ENCODE measurements around the gene F11R.
"Not testable (repeated sequence)": the region's sequence is repeated elsewhere in the genome, so short reads cannot be mapped to it uniquely, and the experiment has no call there.

F11R gene

GRCh38 chr1:161020509-161021164 is at the start of gene F11R:
F11R (minus strand) TSS chr1:161021152; CDS start chr1:161021073, 79 bp downstream.
- ATAC-seq (replicated peaks; ENCODE audit: extremely low read depth, poor library complexity, severe bottlenecking) (peak; percentile 30), DNase-seq (ENCODE audit: low spot score in 2 of 2) (no peak)
- peaks cover 43% of the 10 kb centered on the region for H3K4me1 Mint-ChIP-seq
- peaks cover 1% of the 10 kb centered on the region for H3K36me3 Mint-ChIP-seq (ENCODE audit: insufficient read depth)
- H3K4me3 Mint-ChIP-seq = peak within 1 kb of the TSS; percentile 91
- no peaks in the 10 kb centered on the region for H3K9me3 Mint-ChIP-seq
- H3K27ac Mint-ChIP-seq (ENCODE audit: low read depth) = peak within 1 kb of the TSS; percentile 91
- H3K27me3 Mint-ChIP-seq = no peaks in the 10 kb centered on the region

DNA sequence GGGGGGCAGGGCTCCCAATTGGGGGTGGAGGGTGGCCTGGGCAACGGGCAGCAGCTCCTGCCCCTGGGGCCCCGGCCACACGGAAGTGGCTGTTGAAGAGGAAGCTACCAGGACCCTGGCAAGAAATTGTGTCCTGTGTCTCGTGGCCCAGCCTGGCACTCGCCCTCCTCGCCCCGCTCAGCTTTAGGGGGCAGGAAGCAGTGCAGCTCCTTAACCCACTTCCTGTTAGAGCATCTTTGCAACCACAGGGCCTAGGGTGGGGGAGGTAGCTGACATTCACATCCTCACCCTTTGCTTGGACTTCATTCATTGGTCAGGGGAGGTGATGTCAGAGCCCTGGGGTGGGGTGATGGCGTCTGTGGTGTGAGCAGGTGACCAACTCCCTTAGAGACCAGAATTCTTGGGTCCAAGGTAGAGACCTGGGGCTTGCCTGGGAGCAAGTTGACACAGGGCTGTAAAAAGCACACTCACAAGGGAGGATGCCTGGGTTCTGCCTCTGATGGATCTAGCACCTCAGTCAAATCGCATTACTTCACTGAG is 48.8 kb upstream of the F11R start, which contains the start of gene ARHGAP30:
TSS of gene ARHGAP30 (minus strand) at position 161 of the 540 bp plus-strand sequence. CDS start 267 bp downstream, outside the sequence.
- no peaks in the 10 kb centered on the region for H3K9me3 Mint-ChIP-seq
- peak within 1 kb of the TSS; percentile 94 for H3K4me3 Mint-ChIP-seq
- ATAC-seq (replicated peaks; ENCODE audit: extremely low read depth, poor library complexity, severe bottlenecking) (peak; percentile 88), DNase-seq (ENCODE audit: low spot score in 2 of 2) (peak; percentile 56 to 77)
- H3K27ac Mint-ChIP-seq (ENCODE audit: low read depth) = peak within 1 kb of the TSS; percentile 85
- no peaks in the 10 kb centered on the region for H3K27me3 Mint-ChIP-seq
- peaks cover 35% of the 10 kb centered on the region for H3K36me3 Mint-ChIP-seq (ENCODE audit: insufficient read depth)
- peaks cover 64% of the 10 kb centered on the region for H3K4me1 Mint-ChIP-seq

GRCh38 chr1:161069241-161069640 is 48.3 kb upstream of the F11R start:
- H3K9me3 Mint-ChIP-seq = no peaks in the 10 kb centered on the region
- no peak for DNase-seq (ENCODE audit: low spot score in 2 of 2)
- H3K36me3 Mint-ChIP-seq (ENCODE audit: insufficient read depth) = peaks cover 40% of the 10 kb centered on the region
- H3K4me3 Mint-ChIP-seq = peak overlapping the region; percentile 94
- ATAC-seq (replicated peaks; ENCODE audit: extremely low read depth, poor library complexity, severe bottlenecking) = no peak
- H3K27ac Mint-ChIP-seq (ENCODE audit: low read depth) = peak overlapping the region; percentile 85
- H3K27me3 Mint-ChIP-seq = no peaks in the 10 kb centered on the region
- H3K4me1 Mint-ChIP-seq = peaks cover 69% of the 10 kb centered on the region

DNA sequence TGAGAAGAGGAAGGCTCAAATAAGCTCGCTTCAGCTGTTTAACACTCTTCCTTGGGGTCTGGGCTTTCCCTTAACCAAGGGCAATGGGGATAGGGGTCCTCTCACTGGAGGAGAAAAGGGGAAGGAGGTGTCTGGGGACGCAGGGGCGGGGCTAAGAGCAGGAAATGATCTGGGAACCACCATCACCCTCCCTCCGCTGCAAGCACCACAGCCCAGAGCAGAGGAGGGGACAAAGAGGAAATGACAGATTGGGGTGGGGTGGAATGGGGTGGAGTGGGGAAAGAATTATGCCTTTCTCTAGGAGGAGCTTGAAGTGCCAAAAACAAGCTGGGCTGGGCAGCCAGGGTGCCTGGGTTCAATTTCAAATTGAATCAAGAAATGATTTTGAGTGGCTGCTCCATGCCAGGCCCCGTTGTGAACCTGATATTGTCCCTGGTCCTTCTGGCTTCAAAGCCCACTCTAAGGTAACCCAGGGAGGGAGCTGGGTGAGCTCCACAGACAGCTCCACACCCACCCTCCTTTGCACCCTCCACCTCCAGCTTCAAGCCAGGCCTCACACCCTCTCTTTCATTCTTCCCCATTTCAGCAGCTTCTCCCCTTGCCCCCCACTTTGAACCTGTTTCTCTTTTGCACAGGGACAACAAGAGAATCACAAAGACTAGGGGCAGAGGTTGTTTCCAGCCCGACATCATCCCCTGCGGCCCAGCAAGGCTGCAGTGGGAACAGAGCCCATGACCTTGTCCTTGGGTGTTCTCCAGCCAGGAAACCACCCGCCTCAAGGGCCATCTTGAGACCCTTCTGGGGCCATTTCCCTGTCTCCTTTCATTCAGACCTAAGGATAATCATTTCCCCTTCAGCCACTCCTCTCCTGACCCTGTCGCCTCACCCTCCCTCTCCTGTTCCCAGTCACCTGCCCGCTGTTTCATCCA is 47.6 kb upstream of the F11R start:
- Mint-ChIP-seq H3K27ac (ENCODE audit: low read depth) (peak overlapping the region; percentile 85), H3K4me3 (peak overlapping the region; percentile 94), H3K9me3 (no peaks in the 10 kb centered on the region), H3K36me3 (ENCODE audit: insufficient read depth) (peaks cover 47% of the 10 kb centered on the region), H3K4me1 (peaks cover 76% of the 10 kb centered on the region), H3K27me3 (no peaks in the 10 kb centered on the region)
- DNase-seq (ENCODE audit: low spot score in 2 of 2) = peak; percentile 58 to 74
- peak; percentile 69 for ATAC-seq (replicated peaks; ENCODE audit: extremely low read depth, poor library complexity, severe bottlenecking)

DNA sequence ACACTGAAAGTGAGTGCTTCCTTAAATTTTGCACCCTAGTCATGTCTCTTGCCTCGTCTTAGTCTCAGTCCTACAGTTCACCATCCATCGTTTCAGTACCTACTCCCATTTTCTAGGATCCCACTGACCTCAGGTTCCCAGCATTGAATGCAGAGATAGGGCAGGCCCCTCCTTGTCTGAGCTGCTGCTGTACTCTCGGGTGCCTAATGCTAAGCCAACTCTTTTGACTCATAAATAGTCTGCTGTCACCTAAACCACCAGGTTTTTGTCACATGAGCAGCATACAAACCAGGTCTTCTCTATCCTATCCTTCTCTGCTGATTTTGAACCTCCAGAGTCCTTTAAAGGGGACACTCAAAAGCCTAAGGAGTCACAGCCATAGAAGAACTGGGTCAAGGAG is 45.7 kb upstream of the F11R start:
- Mint-ChIP-seq H3K4me3 (peak overlapping the region; percentile 94), H3K27me3 (no peaks in the 10 kb centered on the region)

DNA sequence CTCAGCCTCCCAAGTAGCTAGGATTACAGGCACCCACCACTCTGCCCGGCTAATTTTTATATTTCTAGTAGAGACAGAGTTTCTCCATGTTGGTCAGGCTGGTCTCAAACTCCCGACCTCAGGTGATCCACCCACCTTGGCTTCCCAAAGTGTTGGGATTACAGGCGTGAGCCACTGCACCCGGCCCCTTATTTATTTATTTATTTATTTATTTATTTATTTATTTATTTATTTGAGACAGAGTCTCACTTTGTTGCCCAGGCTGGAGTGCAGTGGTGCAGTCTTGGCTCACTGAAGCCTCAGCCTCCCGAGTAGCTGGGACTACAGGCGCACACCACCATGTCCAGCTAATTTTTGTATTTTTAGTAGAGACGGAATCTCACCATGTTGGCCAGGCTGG is 44.7 kb upstream of the F11R start:
- not testable (repeated sequence) for ATAC-seq (replicated peaks; ENCODE audit: extremely low read depth, poor library complexity, severe bottlenecking); H3K27me3 Mint-ChIP-seq; H3K9me3 Mint-ChIP-seq; DNase-seq (ENCODE audit: low spot score in 2 of 2)
- H3K4me1 Mint-ChIP-seq = peaks cover 75% of the 10 kb centered on the region
- H3K36me3 Mint-ChIP-seq (ENCODE audit: insufficient read depth) = peaks cover 74% of the 10 kb centered on the region
- H3K27ac Mint-ChIP-seq (ENCODE audit: low read depth) = peak overlapping the region; percentile 96
- H3K4me3 Mint-ChIP-seq = peak overlapping the region; percentile 94

More for the DNA sequence above, 45.7 kb upstream of the F11R start:
- ATAC-seq (replicated peaks; ENCODE audit: extremely low read depth, poor library complexity, severe bottlenecking) = no peak
- Mint-ChIP-seq H3K4me1 (peaks cover 78% of the 10 kb centered on the region), H3K27ac (ENCODE audit: low read depth) (peak overlapping the region; percentile 85), H3K36me3 (ENCODE audit: insufficient read depth) (peaks cover 66% of the 10 kb centered on the region), H3K9me3 (no peaks in the 10 kb centered on the region)
- no peak for DNase-seq (ENCODE audit: low spot score in 2 of 2)

DNA sequence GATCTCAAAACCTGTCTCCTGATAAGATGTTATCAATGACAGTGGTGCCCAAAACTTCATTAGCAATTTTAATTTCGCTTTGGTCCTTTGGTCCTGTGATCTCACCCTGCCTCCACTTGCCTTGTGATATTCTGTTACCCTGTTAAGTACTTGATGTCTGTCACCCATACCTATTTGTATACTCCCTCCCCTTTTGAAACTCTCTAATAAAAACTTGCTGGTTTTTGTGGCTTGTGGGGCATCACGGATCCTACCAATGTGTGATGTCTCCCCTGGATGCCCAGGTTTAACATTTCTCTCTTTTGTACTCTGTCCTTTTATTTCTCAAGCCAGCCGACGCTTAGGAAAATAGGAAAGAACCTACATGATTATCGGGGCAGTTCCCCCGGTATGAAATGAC is 43.0 kb upstream of the F11R start:
- Mint-ChIP-seq H3K4me3 (peak overlapping the region; percentile 94), H3K4me1 (peaks cover 81% of the 10 kb centered on the region), H3K36me3 (ENCODE audit: insufficient read depth) (peaks cover 82% of the 10 kb centered on the region), H3K27ac (ENCODE audit: low read depth) (peak overlapping the region; percentile 96)
- ATAC-seq (replicated peaks; ENCODE audit: extremely low read depth, poor library complexity, severe bottlenecking); H3K27me3 Mint-ChIP-seq; H3K9me3 Mint-ChIP-seq; DNase-seq (ENCODE audit: low spot score in 2 of 2): not testable (repeated sequence)

DNA sequence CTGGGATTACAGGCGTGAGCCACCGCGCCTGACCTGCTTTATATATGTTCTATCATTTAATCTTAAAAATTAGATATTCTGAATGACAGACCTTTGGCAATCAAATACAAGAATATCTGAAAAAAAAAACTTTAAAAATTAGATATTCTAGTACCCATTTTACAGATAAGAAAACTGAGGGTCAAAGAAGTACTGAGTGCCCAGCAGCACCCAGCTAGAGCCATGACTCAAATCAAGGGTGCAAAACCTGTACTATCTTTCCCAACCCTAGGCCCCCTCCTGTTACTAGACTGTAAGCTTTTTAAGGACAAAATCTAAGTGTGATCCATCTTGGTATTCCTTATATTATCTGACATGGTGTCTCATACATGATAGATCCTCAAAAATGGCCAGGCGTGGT is 40.5 kb upstream of the F11R start:
- Mint-ChIP-seq H3K27me3 (no peaks in the 10 kb centered on the region), H3K9me3 (no peaks in the 10 kb centered on the region), H3K27ac (ENCODE audit: low read depth) (no peak overlapping the region), H3K36me3 (ENCODE audit: insufficient read depth) (peaks cover 86% of the 10 kb centered on the region), H3K4me1 (peaks cover 60% of the 10 kb centered on the region), H3K4me3 (no peak overlapping the region)
- DNase-seq (ENCODE audit: low spot score in 2 of 2) (no peak), ATAC-seq (replicated peaks; ENCODE audit: extremely low read depth, poor library complexity, severe bottlenecking) (no peak)

GRCh38 chr1:161059293-161059692 is 38.3 kb upstream of the F11R start:
- peaks cover 92% of the 10 kb centered on the region for H3K36me3 Mint-ChIP-seq (ENCODE audit: insufficient read depth)
- no peak for DNase-seq (ENCODE audit: low spot score in 2 of 2)
- no peaks in the 10 kb centered on the region for H3K9me3 Mint-ChIP-seq
- peak overlapping the region; percentile 38 for H3K27ac Mint-ChIP-seq (ENCODE audit: low read depth)
- ATAC-seq (replicated peaks; ENCODE audit: extremely low read depth, poor library complexity, severe bottlenecking) = no peak
- H3K27me3 Mint-ChIP-seq = no peaks in the 10 kb centered on the region
- no peak overlapping the region for H3K4me3 Mint-ChIP-seq
- peaks cover 52% of the 10 kb centered on the region for H3K4me1 Mint-ChIP-seq

DNA sequence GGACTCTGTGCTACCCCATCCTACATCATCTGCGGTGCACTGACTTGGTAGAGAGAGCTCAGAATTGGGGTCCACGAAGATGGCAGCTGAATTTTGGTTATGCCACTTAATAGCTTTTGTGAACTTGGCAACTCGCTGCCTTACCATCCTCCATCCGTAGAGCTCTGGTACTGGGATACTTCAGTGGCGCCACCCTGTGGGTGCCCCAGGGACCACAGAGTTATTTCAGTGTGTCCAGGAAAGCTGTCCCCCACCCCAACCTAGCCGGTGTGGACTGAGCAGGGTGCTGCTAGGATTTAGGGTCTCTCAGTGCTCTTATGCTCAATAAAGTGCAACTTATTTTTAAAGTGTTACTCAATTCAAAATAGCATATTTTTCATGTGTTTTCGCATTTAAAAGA is 33.9 kb upstream of the F11R start:
- H3K27ac Mint-ChIP-seq (ENCODE audit: low read depth) = no peak overlapping the region
- DNase-seq (ENCODE audit: low spot score in 2 of 2) = no peak
- H3K27me3 Mint-ChIP-seq = no peaks in the 10 kb centered on the region
- peaks cover 32% of the 10 kb centered on the region for H3K4me1 Mint-ChIP-seq
- no peaks in the 10 kb centered on the region for H3K9me3 Mint-ChIP-seq
- H3K4me3 Mint-ChIP-seq = no peak overlapping the region
- peaks cover 82% of the 10 kb centered on the region for H3K36me3 Mint-ChIP-seq (ENCODE audit: insufficient read depth)
- no peak for ATAC-seq (replicated peaks; ENCODE audit: extremely low read depth, poor library complexity, severe bottlenecking)

- Mint-ChIP-seq H3K27me3 (no peaks in the 10 kb centered on the region), H3K27ac (ENCODE audit: low read depth) (no peak overlapping the region), H3K4me3 (no peak overlapping the region), H3K9me3 (no peaks in the 10 kb centered on the region), H3K36me3 (ENCODE audit: insufficient read depth) (peaks cover 82% of the 10 kb centered on the region), H3K4me1 (peaks cover 30% of the 10 kb centered on the region)
- ATAC-seq (replicated peaks; ENCODE audit: extremely low read depth, poor library complexity, severe bottlenecking) (no peak), DNase-seq (ENCODE audit: low spot score in 2 of 2) (no peak)
Observed at GRCh38 chr1:161054232-161054631, 33.3 kb upstream of the F11R start.

- Mint-ChIP-seq H3K27ac (ENCODE audit: low read depth) (peak overlapping the region; percentile 72), H3K4me3 (no peak overlapping the region), H3K36me3 (ENCODE audit: insufficient read depth) (peaks cover 81% of the 10 kb centered on the region), H3K27me3 (no peaks in the 10 kb centered on the region), H3K9me3 (no peaks in the 10 kb centered on the region), H3K4me1 (peaks cover 39% of the 10 kb centered on the region)
- ATAC-seq (replicated peaks; ENCODE audit: extremely low read depth, poor library complexity, severe bottlenecking) (no peak), DNase-seq (ENCODE audit: low spot score in 2 of 2) (no peak)
Observed at GRCh38 chr1:161052899-161053298, 31.9 kb upstream of the F11R start.

Data from central memory CD8-positive, alpha-beta T cell (primary cell).